SK-N-SH treated with all-trans-retinoic acid at 6 μM for 48 hours (cell line): ENCODE results near the gene PCDHGB5.

Experiments
- CREB5 ChIP-seq: fragments of 250-450 bp; sonication (Bioruptor Pico); IDR thresholded peaks from 2 replicates; pipeline ENCODE4 v1.5.1; 2020; ENCODE audit warnings: low read depth, mild to moderate bottlenecking, moderate library complexity
- RARB ChIP-seq: fragments of 250-450 bp; sonication (Bioruptor Pico); IDR thresholded peaks from 2 replicates; pipeline ENCODE4 v1.8.0; 2021; ENCODE audit warnings: mild to moderate bottlenecking, moderate library complexity
- ZNF8 ChIP-seq: fragments of 450-650 bp; formaldehyde crosslinking; IDR thresholded peaks from 2 replicates; pipeline ENCODE4 v1.5.0; 2020; ENCODE audit warnings: mild to moderate bottlenecking, moderate library complexity

GRCh38 chr5:141413540-141414069 lies 15.9 kb downstream of the PCDHGB5 start:
- no peak for TF ChIP-seq ZNF8
- no peak for TF ChIP-seq CREB5 (CRISPR knock-in tag)
- TF ChIP-seq RARB (CRISPR knock-in tag), result no peak
